Measurements from ENCODE around the gene RMRP.

RMRP gene

GRCh38 chr9:35691334-35691650 is 33.5 kb upstream of the RMRP start:
- no peak for TF ChIP-seq CTCF (IDR thresholded peaks at IDR 0.05; ENCODE audit: poor library complexity, severe bottlenecking)
- Histone ChIP-seq H3K27ac (ENCODE audit: poor library complexity, severe bottlenecking) (peak overlapping the region; percentile 92), H3K27me3 (ENCODE audit: insufficient read depth, poor library complexity, severe bottlenecking) (no peaks in the 10 kb centered on the region), H3K4me1 (ENCODE audit: insufficient read depth, poor library complexity, severe bottlenecking) (peaks cover 14% of the 10 kb centered on the region), H3K9me3 (ENCODE audit: severe bottlenecking) (no peaks in the 10 kb centered on the region), H3K4me3 (ENCODE audit: severe bottlenecking) (peak overlapping the region; percentile 54), H3K36me3 (ENCODE audit: low read depth) (peaks cover 31% of the 10 kb centered on the region)
- DNase-seq (ENCODE audit: low spot score) (no peak), ATAC-seq (ENCODE audit: low read depth) (peak; percentile 1; the same call in 2 of the 3 replicates)

GRCh38 chr9:35690614-35691333 is 33.0 kb upstream of the RMRP start:
- peaks cover 14% of the 10 kb centered on the region for H3K4me1 ChIP-seq (ENCODE audit: insufficient read depth, poor library complexity, severe bottlenecking)
- DNase-seq (ENCODE audit: low spot score) (no peak), ATAC-seq (ENCODE audit: low read depth) (peak; percentile 32)
- no peak for TF ChIP-seq CTCF (IDR thresholded peaks at IDR 0.05; ENCODE audit: poor library complexity, severe bottlenecking)
- peak overlapping the region; percentile 54 for H3K4me3 ChIP-seq (ENCODE audit: severe bottlenecking)
- H3K9me3 ChIP-seq (ENCODE audit: severe bottlenecking): no peaks in the 10 kb centered on the region
- H3K36me3 ChIP-seq (ENCODE audit: low read depth): peaks cover 31% of the 10 kb centered on the region
- no peaks in the 10 kb centered on the region for H3K27me3 ChIP-seq (ENCODE audit: insufficient read depth, poor library complexity, severe bottlenecking)
- peak overlapping the region; percentile 92 for H3K27ac ChIP-seq (ENCODE audit: poor library complexity, severe bottlenecking)

GRCh38 chr9:35690294-35690613 is 32.4 kb upstream of the RMRP start:
- no peak for DNase-seq (ENCODE audit: low spot score)
- H3K36me3 ChIP-seq (ENCODE audit: low read depth): peaks cover 33% of the 10 kb centered on the region
- H3K27me3 ChIP-seq (ENCODE audit: insufficient read depth, poor library complexity, severe bottlenecking): no peaks in the 10 kb centered on the region
- H3K4me3 ChIP-seq (ENCODE audit: severe bottlenecking): peak overlapping the region; percentile 54
- TF ChIP-seq CTCF (IDR thresholded peaks at IDR 0.05; ENCODE audit: poor library complexity, severe bottlenecking): no peak
- ATAC-seq (ENCODE audit: low read depth): no peak; the same call in 2 of the 3 replicates
- H3K4me1 ChIP-seq (ENCODE audit: insufficient read depth, poor library complexity, severe bottlenecking): peaks cover 14% of the 10 kb centered on the region
- peak overlapping the region; percentile 92 for H3K27ac ChIP-seq (ENCODE audit: poor library complexity, severe bottlenecking)
- H3K9me3 ChIP-seq (ENCODE audit: severe bottlenecking): no peaks in the 10 kb centered on the region

- TF ChIP-seq CTCF (IDR thresholded peaks at IDR 0.05; ENCODE audit: poor library complexity, severe bottlenecking): no peak
- H3K27ac ChIP-seq (ENCODE audit: poor library complexity, severe bottlenecking): peak within 1 kb of the TSS; percentile 92
- ATAC-seq (ENCODE audit: low read depth): peak; percentile 70
Observed at GRCh38 chr9:35689542-35690293, 31.9 kb upstream of the RMRP start, which contains the start of gene TPM2. TSS of gene TPM2 (minus strand) at chr9:35689925. CDS start at chr9:35689817, 108 bp downstream.

More at GRCh38 chr9:35689542-35690293, 31.9 kb upstream of the RMRP start, which contains the start of gene TPM2:
- peaks cover 38% of the 10 kb centered on the region for H3K36me3 ChIP-seq (ENCODE audit: low read depth)
- no peaks in the 10 kb centered on the region for H3K27me3 ChIP-seq (ENCODE audit: insufficient read depth, poor library complexity, severe bottlenecking)
- H3K4me3 ChIP-seq (ENCODE audit: severe bottlenecking): peak within 1 kb of the TSS; percentile 54
- H3K9me3 ChIP-seq (ENCODE audit: severe bottlenecking): no peaks in the 10 kb centered on the region
- peaks cover 14% of the 10 kb centered on the region for H3K4me1 ChIP-seq (ENCODE audit: insufficient read depth, poor library complexity, severe bottlenecking)
- no peak for DNase-seq (ENCODE audit: low spot score)

Data from RWPE2 (cell line).